UCSD-AML1 (cell line): ENCODE measurements around the gene PTH.

Source experiments
- DNase-seq: peaks from one replicate; lab custom pipeline; 2025; ENCODE audit not compliant: unreplicated experiment; lab: John Stamatoyannopoulos, UW

Gene PTH

GRCh38 chr11:13495929-13496328 is at the start of gene PTH:
Gene PTH (minus strand): TSS chr11:13495997. CDS start chr11:13492855, 3,142 bp downstream.
- no peak for DNase-seq

- no peak for DNase-seq
Measured at GRCh38 chr11:13538044-13538443, 42.2 kb upstream of the PTH start.

DNA sequence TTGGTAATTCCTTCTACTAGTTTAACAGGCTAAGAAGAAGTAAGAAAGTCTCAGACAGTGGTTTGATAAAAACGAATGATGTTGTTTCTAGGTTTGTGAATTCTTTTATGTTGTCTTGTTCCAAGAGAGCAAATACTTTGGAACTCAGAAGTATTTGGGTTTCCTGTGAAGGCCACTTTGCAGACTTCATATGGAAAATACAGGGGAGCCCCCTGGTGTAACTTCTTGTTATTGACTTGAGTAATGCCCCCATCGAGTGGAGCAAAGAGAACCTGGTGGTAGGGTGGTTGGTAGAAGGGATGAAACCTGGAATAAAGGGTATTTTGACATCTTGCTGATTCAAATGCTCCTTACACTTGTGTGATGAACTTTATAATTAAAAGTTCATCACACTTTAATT is 40.0 kb upstream of the PTH start:
- no peak for DNase-seq

GRCh38 chr11:13534358-13534757 is 38.6 kb upstream of the PTH start:
- no peak for DNase-seq

DNA sequence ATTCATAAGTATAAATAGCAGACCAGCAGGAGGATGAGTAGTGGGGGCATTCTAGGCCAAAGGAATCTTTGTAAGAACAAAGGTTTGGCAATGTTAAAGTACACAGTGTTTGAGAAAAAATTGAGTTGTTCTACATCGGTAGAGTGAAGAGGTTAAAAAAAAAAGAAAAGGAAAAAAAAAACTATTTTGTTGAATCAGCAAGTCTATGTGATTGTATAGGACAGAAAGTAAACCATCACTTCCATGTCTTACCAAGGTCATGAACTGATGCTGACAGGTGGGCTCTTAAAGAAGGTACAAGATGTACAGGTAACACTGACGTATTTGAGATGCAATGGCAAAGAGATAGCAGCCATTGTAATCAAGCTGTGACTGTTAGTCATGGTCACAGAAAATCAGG is 29.5 kb upstream of the PTH start:
- DNase-seq = no peak

DNA sequence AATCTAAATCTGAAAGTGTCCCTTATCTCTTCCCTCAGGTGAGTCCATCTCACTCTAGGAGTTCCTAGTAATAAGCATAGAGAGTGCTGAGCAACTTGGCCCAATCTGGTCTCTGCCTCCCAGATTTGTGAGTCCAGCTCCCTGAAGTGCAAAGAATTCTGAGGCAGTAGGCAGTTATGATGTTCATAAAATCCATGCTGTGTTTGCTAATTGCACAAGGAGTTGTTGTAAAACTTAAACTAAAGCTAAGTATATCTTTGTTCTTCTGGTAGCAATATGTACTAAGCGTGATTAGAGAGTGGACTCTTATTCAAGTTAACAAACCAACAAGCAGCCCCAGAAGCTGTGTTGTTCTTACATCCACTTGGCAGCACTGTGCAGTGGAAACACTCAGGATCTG is 7.6 kb upstream of the PTH start:
- no peak for DNase-seq

- DNase-seq = no peak
Measured at GRCh38 chr11:13502492-13502891, 6.7 kb upstream of the PTH start.

- DNase-seq = no peak
Measured at GRCh38 chr11:13494051-13494450, 1.7 kb downstream of the PTH start.

DNA sequence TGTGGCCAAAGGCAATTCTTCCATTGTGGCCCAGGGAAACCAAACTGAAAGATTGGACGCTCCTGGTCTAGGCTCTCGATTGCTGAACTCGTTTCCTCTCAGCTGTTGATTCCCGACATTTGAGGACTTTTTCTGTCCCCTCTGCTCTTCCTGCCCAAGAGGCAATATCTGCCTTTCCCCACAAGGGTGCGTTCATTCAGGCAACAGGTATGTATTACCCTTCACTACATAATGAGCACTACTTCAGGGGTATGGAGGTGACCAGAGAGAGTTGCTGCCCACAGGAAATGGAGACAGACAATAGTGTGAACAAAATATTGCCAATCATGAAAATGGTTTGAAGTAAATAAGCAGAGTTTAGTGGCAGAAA is 8.2 kb downstream of the PTH start:
- DNase-seq = no peak

GRCh38 chr11:13486926-13487660 is 8.7 kb downstream of the PTH start:
- DNase-seq = no peak

GRCh38 chr11:13480198-13480597 is 15.6 kb downstream of the PTH start:
- DNase-seq = no peak

DNA sequence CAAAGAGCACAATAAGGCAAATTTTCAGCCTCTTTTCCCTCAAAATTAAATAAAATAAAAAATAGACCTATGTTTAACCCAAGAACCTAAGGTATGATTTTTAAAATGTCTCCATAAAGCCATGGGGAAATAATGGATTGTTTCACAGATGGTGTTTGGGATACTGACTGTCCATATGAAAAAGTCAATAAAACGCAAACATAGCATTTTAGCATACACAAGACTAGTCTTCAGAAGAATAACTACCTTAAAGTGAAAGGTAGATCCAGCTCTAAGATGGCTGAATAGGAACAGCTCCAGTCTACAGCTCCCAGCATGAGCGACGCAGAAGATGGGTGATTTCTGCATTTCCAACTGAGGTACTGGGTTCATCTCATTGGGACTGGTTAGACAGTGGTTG is 16.1 kb downstream of the PTH start:
- DNase-seq = no peak

- DNase-seq = no peak
Measured at GRCh38 chr11:13475091-13475490, 20.7 kb downstream of the PTH start.

DNA sequence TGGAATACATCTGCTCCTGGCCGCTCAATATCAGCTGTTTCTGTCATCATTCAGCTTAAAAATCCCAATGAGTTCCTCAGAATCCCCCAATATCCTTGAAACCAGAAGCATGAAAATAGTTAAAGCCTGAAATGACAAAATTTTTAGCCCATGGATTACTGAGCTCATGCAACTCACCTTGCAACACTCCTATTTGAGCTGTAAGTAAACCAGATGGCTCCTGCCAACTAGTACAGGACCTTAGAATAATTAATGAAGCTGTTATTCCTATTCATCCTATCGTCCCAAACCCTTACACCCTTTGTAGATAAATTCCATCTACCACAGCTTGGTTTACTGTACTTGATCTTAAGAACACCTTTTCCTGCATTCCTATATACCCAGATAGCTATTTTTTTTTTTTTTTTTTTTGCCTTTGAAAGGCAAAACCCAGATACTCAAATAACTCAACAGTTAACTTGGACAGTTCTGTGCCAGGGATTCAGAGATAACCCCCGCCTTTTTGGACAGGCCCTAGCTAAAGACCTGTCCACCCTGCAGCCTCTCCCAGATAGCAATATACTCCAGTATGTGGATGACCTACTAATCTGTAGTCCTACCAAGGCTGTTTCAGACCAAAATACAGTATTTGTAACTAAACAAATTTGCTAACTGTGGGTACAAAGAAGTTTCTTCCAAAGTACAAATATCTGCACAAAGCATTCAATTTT is 22.6 kb downstream of the PTH start:
- DNase-seq = no peak

DNA sequence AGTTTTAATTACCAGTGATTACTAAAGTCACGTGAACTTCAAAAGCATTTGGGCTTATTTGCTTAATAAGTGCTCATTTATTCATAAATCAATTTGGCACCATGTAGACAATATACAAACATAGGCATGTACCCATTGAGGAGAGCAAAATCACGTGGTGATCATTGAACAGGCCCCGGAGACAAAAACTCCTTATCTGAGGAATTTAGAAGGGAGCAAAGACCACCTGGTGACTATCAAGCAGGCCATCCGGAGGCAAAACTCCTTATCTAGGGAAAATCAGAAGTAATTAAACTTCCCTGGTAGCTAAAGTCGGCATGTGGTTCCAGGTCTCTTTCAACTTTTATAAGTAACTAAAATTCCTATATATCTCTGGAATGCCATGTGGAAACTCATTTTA is 27.0 kb downstream of the PTH start:
- no peak for DNase-seq

- DNase-seq = peak; percentile 10
Measured at GRCh38 chr11:13465909-13466371, 29.9 kb downstream of the PTH start.

DNA sequence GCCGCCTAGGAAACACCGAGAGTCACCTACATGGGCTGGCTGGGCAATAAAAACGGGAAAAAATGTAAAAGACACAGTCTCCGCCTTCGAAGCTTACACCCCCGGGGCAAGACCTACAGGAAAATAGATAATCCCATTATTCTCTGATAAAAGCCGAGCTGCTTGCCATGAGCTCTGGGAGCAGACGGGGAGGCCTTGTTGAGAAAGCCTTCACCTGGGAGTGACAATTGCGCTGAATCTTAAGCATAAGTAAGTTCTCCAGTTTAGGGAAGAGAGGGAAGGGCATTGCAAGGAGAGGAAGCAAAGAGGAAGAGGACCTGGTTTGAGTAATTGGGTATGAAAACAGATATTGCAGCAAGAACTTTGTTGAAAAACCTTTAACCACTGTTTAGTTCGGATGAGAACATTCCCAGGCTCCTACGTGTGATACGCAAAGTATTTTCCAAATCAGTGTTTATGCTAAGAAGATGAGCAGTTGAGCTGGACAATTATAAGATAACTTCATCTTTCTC is 32.0 kb downstream of the PTH start:
- no peak for DNase-seq

GRCh38 chr11:13462901-13463778 is 32.7 kb downstream of the PTH start, which contains the start of gene BTBD10:
Gene BTBD10 (minus strand): TSS chr11:13463222. CDS start chr11:13445124, 18,098 bp downstream.
- DNase-seq = peak; percentile 92

DNA sequence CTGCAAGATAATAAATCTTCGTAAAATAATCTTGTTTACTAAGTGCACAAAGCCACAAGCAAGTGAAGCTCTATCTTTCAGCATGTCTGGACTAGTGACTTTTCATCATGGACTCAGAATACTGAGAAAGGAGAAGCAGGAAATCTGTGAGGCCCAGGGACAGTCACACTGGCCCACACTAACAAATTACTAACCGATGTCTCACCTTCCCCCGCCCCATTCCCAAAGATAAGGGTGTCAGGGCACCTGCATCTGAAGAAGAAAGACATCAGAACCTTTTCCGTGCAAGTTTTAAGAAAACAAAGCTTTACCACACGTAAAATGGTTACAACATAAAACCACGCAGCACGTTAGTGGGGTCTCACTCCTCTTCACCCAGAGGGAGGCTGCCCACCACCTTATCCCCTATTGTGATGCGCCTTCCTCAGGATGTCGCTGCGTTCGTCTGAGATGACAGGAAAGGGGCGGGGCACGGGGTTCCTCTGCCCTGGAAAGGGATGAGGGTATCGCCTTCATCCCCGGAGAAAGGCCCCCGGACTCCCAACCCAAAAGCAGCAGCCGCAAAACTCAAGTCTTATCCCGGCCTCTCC is 33.4 kb downstream of the PTH start:
- DNase-seq = peak; percentile 71

DNA sequence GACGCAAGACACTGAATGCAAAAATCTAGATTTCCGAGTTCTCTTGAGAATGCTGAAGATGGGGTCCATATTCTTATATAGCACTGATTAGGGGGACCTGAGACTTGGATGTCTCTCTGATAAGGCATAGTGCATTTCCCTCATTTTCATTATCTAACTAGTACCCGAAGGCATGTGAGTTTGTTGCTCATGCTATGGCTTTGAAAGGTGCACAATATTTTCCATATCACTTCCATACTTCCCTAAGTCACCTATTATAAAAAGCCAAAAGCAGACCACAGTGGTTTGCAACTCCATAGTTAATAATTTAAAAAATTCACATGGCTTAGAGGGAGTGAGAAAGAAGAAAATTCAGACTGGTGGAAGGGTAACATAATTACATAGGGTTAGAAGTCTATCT is 34.5 kb downstream of the PTH start:
- DNase-seq = no peak

DNA sequence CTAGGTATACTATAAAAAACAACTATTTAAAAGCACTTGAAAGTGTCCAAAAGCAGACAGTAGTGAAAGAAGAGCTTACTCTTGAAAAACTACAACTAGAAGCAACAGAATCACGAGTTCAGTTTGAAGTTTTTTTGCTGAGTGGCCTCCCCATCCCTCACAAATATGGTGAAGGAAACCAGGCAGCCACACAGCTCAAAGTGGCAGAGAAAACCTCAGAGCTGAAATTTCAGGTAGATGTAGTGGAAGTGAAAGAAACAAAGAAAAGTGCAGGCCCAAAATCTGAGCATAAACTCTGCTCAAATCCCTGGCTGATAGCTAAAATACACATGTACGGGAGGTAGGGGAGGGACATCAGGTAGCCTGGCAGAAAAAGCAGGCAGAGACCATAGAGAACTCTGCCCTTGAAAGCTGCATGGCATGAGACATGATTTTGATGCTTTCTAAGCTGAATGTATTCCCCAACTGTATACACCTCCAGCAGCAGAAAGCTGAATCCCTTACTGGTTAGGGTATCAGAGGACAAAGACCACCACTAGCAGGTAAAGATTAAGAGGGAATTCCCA is 44.9 kb downstream of the PTH start:
- no peak for DNase-seq
